GM12865 (cell line): ENCODE measurements around the gene PAQR5.

Experiments used
- DNase-seq: peaks from one replicate; pipeline ENCODE4 v3.0.0; 2010; ENCODE audit warnings: low read depth
- H3K4me3 ChIP-seq: 2 replicates; pipeline ENCODE4 v1.5.1; 2011; ENCODE audit warnings: mild to moderate bottlenecking, low read depth, low read length, control low read depth
- TF ChIP-seq, protein P1 (sequence below): IDR thresholded peaks from 2 replicates; pipeline ENCODE4 v1.5.1; 2011; ENCODE audit warnings: low read length, control low read depth, low read depth, inconsistent platforms; ENCODE audit not compliant: insufficient read depth; ENCODE audit errors: missing control alignments

The PAQR5 gene

GRCh38 chr15:69417581-69417980 is 118.9 kb downstream of the PAQR5 start:
- H3K4me3 ChIP-seq: no peak overlapping the region
- DNase-seq: no peak
- TF ChIP-seq, protein P1, sequence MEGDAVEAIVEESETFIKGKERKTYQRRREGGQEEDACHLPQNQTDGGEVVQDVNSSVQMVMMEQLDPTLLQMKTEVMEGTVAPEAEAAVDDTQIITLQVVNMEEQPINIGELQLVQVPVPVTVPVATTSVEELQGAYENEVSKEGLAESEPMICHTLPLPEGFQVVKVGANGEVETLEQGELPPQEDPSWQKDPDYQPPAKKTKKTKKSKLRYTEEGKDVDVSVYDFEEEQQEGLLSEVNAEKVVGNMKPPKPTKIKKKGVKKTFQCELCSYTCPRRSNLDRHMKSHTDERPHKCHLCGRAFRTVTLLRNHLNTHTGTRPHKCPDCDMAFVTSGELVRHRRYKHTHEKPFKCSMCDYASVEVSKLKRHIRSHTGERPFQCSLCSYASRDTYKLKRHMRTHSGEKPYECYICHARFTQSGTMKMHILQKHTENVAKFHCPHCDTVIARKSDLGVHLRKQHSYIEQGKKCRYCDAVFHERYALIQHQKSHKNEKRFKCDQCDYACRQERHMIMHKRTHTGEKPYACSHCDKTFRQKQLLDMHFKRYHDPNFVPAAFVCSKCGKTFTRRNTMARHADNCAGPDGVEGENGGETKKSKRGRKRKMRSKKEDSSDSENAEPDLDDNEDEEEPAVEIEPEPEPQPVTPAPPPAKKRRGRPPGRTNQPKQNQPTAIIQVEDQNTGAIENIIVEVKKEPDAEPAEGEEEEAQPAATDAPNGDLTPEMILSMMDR: no peak

- H3K4me3 ChIP-seq: no peak overlapping the region
- TF ChIP-seq, protein P1: no peak
- DNase-seq: no peak
These were observed 122.8 kb downstream of the PAQR5 start for GRCh38 chr15:69421498-69421897.

DNA sequence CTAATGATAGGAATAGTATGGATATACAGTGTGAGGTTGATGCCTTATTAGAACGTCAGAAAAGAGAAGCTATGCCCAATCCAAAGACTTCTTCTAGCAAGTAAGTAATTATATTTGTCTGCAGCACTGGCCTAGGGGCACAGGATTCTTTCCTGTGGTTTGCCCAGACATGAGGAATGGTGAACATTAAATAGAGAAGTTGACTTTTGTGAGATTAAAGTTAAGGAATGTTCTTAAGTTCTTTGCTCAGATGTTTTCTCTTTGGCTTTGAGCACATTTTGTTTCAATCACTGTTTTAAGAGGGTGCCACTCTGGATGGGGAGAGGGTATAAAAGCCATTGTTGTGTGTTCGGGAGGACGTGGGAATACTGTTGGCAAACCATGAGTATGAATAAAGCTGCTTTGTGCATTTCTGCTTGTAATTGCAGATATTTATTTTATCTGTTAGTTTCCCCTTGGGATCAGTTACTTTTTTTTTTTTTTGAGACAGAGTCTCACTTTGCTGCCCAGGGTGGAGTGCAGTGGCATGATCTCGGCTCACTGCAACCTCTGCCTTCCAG is 123.7 kb downstream of the PAQR5 start:
- TF ChIP-seq, protein P1: no peak
- no peak for DNase-seq
- no peak overlapping the region for H3K4me3 ChIP-seq

- DNase-seq: no peak
- no peak overlapping the region for H3K4me3 ChIP-seq
- TF ChIP-seq, protein P1: no peak
These were observed 125.3 kb downstream of the PAQR5 start for GRCh38 chr15:69424001-69424400.

GRCh38 chr15:69424748-69425413 is 126.2 kb downstream of the PAQR5 start:
- TF ChIP-seq, protein P1: no peak
- no peak overlapping the region for H3K4me3 ChIP-seq
- DNase-seq: no peak

DNA sequence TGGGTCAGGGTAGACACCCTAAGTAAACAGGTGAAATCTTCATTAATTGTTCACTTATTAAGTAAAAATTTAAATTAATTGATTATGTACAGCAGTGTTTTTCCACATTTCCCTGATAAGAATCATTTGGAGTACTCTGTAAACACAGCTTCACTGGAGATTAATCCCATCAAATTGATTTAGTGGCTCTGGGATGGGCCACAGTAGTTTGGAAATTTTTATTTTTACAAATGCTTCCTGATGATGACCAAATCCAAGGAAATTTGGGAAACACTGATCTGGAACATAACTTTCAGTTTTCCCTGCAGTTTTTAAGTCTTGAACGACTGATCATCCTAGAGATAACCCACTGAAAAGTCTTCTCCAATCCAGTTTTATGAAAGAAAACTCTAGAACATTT is 135.1 kb downstream of the PAQR5 start:
- DNase-seq: no peak
- no peak overlapping the region for H3K4me3 ChIP-seq
- TF ChIP-seq, protein P1: no peak

GRCh38 chr15:69434238-69434637 is 135.5 kb downstream of the PAQR5 start:
- DNase-seq: no peak
- TF ChIP-seq, protein P1: no peak
- no peak overlapping the region for H3K4me3 ChIP-seq
